AG08396 (cell line): ENCODE data around the gene ST3GAL5.
"Not testable (repeated sequence)": the region's sequence is repeated elsewhere in the genome, so short reads cannot be mapped to it uniquely, and the experiment has no call there.

Experiments used
- DNase-seq: peaks from one replicate; pipeline ENCODE4 v3.0.0; 2012; ENCODE audit warnings: low spot score, mixed read lengths

The ST3GAL5 gene

DNA sequence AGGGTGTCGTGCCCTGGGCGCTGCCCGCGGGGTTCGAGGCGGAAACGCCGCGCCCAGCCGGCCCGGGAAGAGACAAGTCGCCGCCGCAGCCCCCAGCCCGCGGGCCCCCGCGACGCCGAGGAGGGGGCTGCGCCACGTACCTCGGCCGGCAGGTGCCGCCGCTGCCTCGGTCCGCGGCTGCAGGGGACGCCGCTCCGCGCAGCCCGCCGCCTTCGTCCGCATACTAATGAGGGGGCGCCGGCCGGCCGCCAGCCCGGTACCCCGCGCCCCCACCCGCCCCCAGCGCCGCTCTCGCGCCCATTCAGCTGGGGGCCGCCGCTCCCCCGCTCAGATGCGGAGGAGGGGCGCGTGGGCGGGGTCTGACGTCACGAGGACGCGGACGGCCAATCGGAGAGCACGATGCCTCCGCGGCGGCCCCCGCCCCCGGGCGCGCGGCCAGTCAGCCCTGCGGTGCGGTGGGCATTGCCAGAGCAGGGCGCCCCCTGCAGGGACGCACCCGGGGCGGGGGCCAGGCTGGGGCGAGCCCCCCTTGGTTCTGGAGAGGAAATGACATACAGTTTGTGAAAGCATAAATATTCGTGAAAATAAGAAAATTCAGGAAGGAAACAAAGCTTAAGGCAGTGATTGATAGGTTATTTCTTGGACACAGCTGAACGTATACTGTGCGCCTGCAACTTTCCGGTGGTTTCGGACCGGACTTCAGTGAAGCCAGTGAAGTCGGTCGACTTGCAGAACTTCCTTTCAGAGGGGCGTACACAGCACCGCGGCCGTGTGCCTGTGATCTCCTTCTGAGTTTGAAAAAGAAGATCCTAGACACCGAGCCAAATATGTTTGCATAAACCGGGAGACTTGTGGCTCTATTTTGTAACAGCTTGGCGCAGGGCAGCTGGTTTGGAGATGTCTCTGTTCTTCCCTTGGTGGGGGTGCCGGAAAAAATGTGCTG lies at the start of gene ST3GAL5:
Gene ST3GAL5 (minus strand): TSS at position 307 of the 943 bp plus-strand sequence. CDS start 85 bp downstream, at position 222.
- peak; percentile 95 for DNase-seq

DNA sequence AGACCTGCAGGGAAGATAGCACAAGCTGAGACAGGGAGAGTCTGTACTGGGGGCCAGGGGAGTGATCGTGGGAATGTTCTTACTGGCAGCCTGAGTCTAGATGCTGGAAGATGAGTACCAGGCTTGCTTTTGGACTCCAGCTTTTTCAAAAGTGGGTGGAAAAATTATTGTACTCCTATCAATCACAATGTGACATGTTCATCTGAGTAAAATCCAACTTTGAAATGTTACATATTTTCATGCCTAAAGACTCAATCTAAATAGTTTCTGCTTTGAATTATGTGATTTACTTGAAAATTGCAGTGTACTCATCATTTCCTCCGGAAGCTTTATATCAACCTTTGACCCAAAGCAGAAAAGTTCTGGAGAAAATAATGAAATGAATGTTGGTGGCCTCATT lies 49.7 kb upstream of the ST3GAL5 start:
- no peak for DNase-seq

DNA sequence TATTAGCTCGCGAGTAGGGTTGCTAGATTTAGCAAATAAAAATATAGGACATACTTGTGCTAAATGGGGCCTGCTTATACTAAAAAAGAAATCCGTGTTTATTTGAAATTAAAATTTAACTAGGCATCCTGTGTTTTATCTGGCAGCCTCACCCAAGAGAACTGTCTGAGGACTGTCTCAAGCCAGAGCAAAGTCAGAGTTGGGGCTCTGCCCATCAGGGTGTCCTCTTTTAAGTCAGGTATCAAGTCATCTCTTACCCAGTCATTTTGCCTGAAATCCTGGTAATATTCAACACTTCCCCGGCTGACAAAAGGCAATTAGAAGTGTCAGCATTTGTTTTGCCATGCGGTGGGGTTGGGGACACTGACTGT lies 48.3 kb upstream of the ST3GAL5 start:
- DNase-seq: no peak

DNA sequence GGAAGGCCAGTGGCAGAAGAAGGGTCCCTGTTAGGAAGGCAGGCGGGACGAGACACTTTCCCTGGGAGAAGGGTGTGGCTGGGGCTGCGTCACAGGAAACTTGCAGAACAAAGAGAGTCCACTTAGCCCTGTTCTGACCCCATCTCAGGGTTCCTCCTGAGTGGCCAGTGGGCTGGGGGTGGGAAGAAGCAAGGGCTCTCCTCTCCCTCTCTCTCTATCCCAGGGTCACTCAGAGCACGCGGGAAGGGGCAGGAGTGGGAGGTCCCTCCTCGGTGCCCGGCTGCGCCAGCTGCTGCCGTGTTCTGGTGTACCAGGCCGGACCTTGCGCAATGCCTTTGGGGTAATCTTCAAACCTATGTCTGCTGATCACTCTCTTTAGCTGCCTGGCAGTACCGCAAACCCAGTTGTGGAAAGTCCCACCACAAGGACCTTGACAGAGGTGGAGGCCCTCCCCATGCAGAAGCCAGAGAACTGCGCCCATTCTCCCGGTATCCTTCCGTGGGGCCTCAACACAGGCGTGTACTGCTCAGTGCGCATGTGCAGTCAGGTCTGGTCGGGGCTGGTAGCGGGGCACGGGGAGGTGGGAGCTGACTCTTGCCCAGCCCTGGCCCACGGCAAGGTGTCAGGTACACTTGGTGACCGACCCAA lies 47.8 kb upstream of the ST3GAL5 start:
- DNase-seq: no peak

DNA sequence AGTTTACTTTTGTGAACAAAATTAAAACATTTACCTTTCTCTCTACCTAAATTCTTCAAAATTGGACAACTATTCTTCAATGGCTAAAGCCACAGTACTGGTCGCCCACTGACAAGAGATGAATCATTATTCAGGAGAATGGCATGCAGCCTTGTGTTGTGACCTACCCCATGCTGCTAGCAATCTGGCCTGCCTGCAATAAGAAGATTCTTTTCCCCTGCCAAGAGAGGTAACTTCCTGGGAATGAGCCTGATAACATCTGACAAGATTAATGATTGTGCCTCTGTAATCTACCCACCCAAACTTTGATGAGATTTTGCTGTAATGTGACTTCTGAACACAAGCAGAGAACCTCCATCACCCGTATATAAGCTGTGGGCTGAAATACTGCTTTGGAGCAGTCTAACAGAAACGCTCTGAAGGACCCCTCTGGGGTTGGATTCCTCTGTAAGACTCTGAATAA lies 47.0 kb upstream of the ST3GAL5 start:
- peak; percentile 51 for DNase-seq

DNA sequence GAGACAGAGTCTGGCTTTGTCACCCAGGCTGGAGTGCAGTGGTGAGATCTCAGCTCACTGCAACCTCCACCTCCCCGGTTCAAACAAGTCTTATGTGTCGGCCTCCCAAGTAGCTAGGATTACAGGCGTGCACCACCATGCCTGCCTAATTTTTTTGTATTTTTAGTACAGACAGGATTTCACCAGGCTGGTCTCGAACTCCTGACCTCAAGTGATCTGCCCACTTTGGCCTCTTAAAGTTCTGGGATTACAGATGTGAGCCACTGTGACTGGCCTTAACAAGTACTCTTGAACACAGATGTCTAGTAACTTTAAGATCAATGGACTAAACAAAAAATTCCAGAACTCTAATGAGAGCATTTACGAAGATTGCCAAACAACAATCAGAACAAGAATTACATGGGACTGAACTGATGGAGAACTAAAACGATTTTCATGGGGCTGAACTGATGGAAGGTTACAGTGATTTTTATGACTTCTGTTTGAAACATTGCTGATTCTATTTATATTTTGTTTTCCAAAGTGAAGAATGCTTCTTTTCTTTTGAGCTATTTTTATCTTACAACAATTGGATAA lies 46.5 kb upstream of the ST3GAL5 start:
- DNase-seq: no peak

DNA sequence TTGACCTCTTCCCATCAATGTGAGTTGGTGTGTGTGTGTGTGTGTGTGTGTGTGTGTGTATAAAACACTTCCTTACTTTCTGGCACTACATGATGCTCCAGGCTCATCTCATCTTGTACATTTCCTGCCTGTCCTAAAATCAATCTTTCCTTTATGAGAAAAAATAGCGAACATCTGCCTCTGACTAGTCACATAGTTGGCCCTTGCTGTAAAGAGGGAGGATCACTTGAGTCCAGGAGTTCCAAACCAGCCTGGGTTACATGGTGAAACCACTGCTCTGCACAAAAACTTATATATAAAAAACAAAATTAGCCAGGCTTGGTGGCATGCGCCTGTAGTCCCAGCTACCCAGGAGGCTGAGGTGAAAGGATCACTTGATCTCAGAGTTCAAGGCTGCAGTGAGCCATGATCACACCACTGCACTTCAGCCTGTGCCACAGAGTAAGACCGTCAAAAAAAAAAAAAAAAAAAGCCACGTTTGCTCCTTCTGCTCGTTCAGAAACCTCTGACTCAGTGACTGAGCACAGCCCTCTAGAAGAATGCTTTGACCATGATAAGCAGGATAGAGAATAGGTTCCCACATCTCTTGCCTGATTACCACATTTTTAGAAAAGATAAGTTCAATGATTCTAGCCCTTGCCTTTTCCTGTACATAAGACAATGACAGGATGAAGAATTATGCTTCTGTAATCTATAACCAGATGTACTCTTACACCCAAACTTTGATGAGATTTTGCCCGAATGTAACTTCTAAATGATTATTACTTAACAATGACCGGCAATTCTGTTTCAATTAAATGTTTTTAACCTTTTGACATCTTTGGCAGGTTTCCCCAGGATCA lies 45.2 kb upstream of the ST3GAL5 start:
- DNase-seq: peak; percentile 59

DNA sequence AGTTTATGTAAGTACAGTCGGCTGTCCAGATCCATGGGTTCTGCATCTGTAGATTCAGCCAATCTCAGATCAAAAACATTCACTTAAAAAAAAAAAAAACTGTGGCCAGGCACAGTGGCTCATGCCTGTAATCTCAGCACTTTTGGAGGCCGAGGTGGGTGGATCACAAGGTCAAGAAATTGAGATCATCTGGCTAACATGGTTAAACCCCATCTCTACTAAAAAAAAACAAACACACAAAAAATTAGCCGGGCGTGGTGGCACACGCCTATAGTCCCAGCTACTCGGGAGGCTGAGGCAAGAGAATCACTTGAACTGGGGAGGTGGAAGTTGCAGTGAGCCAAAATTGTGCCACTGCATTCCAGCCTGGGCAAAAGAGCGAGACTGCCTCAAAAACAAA lies 42.4 kb upstream of the ST3GAL5 start:
- not testable (repeated sequence) for DNase-seq

DNA sequence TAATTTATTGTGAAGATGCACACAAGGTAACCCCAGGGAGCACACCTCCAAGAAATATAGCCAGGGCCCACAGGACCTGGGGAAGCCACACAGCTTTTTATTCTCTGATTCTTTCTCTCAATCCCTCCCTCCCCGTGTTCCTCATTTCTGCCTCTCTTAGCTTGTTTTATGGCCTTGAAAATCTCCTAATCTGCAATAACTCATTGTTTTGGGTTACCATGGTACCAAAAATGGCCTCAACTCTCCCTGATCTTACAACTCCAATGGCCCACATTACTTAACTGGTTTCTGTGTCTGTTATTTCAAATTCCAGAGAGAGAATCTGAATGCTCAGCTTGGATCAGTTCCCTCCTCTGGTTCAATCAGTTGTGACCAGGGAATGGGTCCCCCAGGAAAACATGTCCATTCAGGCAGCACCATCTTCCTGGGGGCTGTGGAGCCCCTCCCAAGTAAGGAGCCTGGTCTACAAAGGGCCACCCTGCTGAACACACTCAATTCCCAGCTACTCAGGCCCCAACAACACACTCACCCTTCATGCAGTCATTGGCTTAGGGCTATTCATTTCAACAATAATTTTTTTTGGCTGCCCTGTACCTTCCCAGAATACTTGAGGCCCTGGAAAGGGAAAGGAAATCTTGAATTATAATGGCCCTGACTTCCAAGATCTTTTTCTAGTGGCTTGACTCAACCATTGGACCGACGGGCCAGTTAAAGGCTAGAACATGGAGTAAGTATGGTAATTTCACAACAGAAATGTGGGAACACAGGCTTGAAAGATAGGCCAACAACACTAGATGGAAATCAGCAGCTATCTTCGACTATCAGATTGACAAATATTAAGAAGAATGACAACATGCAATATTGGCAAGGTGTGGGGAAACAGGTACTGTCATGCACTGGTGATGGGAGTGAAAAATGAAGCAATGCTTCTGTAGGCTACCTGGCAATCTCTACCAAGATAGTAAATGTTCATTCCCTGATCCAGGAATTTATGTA lies 41.6 kb upstream of the ST3GAL5 start:
- DNase-seq: no peak

DNA sequence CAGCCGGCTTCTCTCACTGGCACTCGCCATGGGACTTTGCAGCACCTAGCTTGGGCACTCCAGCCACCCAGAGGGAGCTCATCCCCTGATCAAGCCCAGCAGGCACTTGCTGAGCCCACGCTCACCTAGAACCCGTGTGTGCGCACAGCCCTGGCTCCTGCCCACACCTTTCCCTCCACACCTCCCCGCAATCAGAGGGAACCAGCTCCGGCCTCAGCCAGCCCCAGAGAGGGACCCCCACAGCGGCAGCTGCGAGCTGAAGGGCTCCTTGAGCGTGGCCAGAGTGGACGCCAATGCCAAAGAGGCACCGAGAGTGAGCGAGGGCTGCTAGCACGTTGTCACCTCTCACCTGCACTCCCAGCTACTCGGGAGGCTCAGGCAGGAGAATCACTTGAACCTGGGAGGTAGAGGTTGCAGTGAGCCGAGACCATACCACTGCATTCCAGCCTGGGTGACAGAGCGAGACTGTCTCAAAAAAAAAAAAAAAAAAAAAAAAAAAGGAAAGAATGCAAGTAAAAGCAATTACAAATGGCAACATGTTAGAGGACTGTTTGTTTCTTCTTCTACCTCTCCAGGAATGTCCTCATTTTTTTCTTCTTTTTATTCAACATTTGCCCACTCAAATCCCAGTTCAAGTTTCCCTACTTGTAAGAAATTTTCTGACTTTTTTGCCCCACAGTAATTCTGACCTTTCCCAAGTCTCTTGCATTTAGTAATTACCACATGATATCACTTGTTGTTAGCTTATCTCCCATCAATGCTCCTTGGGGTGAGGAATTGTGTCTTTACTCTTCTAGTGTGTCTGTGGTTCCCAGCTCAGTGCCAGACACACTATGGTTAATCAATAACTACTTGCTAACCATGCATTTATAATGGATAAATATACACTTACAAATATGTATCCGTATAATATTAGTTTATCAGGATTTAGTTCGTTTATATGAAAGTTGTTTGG lies 40.6 kb upstream of the ST3GAL5 start:
- DNase-seq: no peak

DNA sequence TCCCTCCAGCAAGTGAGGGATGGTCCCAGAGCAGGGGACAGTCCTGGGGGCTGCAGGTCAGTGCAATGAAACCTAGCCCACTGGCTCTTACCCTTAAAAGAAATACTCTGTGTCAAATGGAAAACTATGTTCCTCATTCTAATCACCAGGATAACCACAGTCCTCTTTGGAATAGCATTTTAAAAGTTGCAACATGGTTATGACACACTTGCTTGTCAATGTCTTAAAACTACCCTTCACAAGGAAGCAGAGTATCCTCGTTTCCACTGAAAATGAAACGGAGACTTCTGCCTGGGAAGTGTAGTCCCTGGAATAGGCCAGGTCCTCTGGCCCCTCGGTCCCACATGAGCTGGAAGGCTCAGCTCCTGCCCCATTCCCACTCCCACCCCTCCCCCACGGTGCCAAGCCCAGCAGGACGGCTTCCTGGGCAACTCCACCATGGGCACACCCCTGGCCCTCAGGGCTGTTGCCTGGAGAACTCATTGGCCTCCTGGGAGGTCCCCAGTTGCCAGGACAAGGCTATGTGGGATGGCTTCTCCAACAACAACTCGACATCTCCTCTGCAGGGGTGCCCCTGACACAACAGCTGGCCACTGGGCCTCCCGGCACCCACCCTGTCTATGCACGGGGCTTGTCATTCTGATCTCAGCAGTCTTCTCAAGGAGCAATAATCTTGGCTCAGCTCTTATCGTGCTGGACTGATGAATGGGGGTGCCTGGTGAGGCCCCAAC lies 38.3 kb upstream of the ST3GAL5 start:
- DNase-seq: no peak

DNA sequence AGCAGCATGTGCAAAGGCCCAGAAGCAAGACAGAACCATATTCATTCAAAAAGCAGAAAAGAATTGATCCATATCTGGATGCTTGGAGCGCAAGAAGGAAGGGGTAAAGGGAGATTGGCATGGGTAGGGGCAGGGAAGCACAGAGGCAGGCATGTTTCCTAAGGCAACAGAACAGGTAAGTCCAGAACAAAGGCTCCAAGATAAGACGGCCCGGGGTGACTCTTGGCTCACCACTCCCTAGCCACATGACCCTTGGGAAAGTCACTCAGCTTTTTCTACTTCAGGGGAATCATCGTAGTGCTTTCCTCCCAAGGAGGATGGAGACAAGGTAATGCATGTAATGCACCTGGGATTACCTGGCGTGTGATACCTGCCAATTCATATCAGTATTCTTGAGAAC lies 37.7 kb upstream of the ST3GAL5 start:
- no peak for DNase-seq

DNA sequence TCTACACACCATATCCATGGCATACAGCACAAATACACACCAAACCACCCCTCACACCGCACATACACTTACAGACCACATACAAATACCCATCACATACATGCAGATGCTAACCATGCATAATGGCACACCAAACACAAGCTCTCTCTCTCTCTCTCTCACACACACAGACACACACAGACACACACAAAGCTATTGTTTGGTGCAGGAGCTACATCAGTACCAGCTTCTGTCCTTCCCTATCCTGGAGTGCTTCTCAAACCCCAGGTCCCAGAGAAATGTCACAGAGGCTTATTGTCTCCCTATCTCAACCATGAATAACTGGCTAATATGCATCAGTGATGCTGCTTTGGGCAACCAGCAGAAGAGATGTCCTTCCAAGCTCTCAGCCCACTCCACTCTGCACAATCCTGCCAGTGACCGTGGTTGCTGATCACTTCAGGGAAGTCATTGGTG lies 36.5 kb upstream of the ST3GAL5 start:
- DNase-seq: no peak

DNA sequence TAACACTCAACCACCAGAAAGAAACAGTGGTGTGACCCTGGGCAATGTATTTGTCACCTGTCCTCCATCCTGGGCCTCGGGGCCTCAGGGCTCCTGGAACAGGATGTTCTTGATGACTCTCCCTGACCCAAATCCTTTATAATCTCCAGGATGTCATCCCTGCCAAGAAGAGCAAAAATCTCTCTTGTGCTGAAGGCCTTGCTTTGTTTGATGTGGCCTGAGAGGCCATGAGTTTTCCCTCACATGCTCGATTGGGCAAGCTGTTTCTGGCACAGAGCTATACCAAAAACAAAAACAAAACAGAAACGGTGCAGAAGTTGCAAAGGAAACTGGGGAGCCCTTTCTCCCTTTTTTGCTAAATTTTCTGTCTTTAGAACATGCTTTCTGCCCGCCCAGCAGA lies 35.7 kb upstream of the ST3GAL5 start:
- DNase-seq: peak; percentile 64

DNA sequence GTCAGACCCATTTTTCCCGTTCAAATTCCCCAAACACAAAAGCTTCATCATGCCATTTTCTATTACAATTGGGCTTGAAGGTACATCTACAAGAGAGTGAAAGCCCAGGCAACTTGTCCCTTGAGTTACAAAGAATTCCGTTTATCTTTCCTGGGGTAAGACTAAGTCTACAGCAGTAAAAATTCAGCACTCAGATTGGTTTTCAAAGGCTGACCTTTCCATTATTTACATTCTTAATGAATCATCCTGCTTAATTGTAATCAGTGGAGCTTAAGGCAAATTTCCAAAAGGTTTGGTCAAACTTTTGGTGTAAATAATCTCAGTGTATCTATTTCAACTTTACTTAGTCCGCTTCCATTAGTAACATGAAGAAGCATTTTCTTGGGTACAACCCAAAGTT lies 33.4 kb upstream of the ST3GAL5 start:
- peak; percentile 37 for DNase-seq

DNA sequence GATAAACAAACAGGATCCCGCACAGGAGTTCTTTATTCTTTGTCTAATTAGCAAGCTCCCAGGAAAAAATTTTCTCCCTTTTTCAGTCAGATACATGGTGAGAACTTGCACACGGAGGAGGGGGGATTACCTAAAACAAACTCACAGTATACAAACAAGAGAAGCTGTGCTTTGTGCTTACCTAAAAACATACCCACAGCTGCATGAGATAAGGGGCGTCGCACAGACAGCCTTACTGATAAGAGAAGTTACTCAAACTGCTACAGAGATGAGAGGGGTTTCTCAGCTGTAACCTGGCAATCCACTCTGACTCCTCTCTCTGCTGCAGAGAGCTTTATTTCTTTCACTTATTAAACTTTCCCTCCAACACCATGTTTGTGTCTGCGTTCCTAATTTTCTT lies 32.9 kb upstream of the ST3GAL5 start:
- no peak for DNase-seq

DNA sequence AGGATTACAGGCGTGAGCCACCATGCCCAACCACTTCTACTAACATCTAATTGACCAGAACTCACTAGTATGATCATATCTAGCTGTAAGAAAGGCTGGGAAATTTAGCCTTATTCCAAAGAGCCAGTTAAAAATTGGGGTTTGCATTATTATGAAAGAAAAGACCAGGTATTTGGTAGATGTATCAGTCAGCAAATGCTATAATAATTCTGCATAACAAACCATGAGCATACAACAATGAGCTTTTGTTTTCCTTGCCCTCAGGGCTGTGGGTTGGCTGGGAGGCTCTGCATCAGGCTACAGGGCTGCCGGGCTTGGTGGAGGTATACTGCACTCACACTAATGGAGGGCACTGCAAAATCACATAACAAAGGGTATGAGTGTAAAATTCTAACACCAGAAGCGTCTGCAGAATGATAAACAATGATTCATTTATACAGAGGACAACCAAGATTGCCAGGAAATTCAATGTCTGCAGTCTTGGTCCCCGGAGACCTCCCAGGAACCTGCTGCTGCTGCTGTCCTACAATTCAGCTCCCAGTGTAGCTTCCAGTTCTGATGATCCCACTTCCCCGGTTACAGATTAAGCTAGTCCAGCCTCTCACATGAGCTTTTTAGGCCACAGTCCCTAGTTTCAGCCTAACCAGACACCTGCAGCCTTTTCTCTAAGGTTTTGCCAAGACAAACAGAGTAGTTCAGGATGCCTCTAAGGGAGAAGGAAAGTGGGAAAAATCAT lies 32.2 kb upstream of the ST3GAL5 start:
- no peak for DNase-seq
